GM12872 (cell line): ENCODE data around the gene WDR76.

Experiments
- CTCF ChIP-seq: IDR thresholded peaks from 3 replicates; pipeline ENCODE4 v1.5.1; 2011; ENCODE audit warnings: low read depth, mild to moderate bottlenecking, low read length, moderate library complexity; ENCODE audit not compliant: insufficient read depth

The WDR76 gene

GRCh38 chr15:43911235-43911781 is 84.5 kb downstream of the WDR76 start:
- no peak for TF ChIP-seq CTCF

- TF ChIP-seq CTCF = no peak
These were observed 85.4 kb downstream of the WDR76 start for GRCh38 chr15:43912208-43912607.

GRCh38 chr15:43913026-43913780 is 86.4 kb downstream of the WDR76 start:
- TF ChIP-seq CTCF = no peak

- TF ChIP-seq CTCF = no peak
These were observed 87.1 kb downstream of the WDR76 start for GRCh38 chr15:43913941-43914340.

GRCh38 chr15:43915631-43916325 is 89.0 kb downstream of the WDR76 start:
- TF ChIP-seq CTCF = no peak

DNA sequence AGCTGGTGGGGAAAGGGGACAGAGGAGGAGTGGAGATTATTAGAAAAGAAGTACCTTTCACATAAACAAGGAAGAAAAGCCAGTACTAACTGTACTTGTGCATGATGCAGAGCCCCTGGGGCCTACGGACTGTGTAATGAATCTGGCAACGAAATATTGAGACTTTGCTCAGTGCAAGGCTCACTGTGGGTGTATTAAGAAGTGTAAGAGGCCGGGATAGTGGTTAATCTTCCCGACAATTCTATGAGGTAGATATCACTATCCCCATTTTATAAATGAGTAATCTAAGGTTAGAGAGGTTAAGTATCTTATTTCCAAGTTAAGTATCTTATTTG is 89.5 kb downstream of the WDR76 start:
- TF ChIP-seq CTCF = no peak
